Vagina (tissue), 2 donors: Measurements from ENCODE around the gene GRIK5. TPM values are rescaled to one million over a fixed set of nuclear protein-coding genes. Genes with fewer than 3 reads are reported as not detected.
"Not testable (repeated sequence)": the region's sequence is repeated elsewhere in the genome, so short reads cannot be mapped to it uniquely, and the experiment has no call there.

ENCODE experiments used
- DNase-seq, 2 donors: peaks; one replicate each; pipeline ENCODE4 v3.0.0-alpha.2; 2017; ENCODE audit errors: extremely low spot score in 2 of 2
- H3K27ac ChIP-seq: fragments of 200-600 bp; sonication (generic); one replicate; pipeline ENCODE4 v1.5.1; 2019
- H3K27me3 ChIP-seq: fragments of 200-600 bp; sonication (generic); one replicate; pipeline ENCODE4 v1.5.1; 2019
- H3K36me3 ChIP-seq, 2 donors: fragments of 200-600 bp; sonication (generic); one replicate each; pipeline ENCODE4 v1.5.1; 2017 to 2019
- H3K4me1 ChIP-seq: fragments of 200-600 bp; sonication (generic); one replicate; pipeline ENCODE4 v1.5.1; 2019
- H3K4me3 ChIP-seq, 2 donors: fragments of 200-600 bp; sonication (generic); 1 replicate in 1 of 2; 2 replicates in 1 of 2; pipeline ENCODE4 v1.5.1; 2016 to 2019
- H3K9me3 ChIP-seq: fragments of 200-600 bp; sonication (generic); one replicate; pipeline ENCODE4 v1.5.1; 2019
- POLR2A ChIP-seq, 2 donors: fragments of 450-650 bp; IDR thresholded peaks; one replicate each; pipeline ENCODE4 v1.6.1; 2017; ENCODE audit warnings: antibody characterized with exemption in 2 of 2, mild to moderate bottlenecking in 2 of 2, moderate library complexity in 2 of 2
- POLR2AphosphoS5 ChIP-seq, 2 donors: sonication (generic); formaldehyde crosslinking; IDR thresholded peaks; one replicate each; pipeline ENCODE4 v1.9.0; 2017; ENCODE audit warnings: antibody characterized with exemption in 2 of 2, mild to moderate bottlenecking in 2 of 2, low read depth in 1 of 2; ENCODE audit not compliant: insufficient read depth in 1 of 2
- intact Hi-C: fragments of 100-400 bp; cut with DNase I; formaldehyde crosslinking; loops from one replicate; pipeline ENCODE4 v1.15.1; 2023
- total RNA-seq: library from RNA; depleted of rRNA; stranded (reverse); fragments of >200 nt; gene quantifications from one replicate; pipeline ENCODE4 v1.2.3, GENCODE V29; 2016
- TF ChIP-seq, protein P1 (sequence below), 3 experiments: fragments of 450-650 bp in 2 of 3; fragments of 200-600 bp in 1 of 3; sonication (generic) in 1 of 3; IDR thresholded peaks; one replicate each; pipeline ENCODE4 v1.5.1; 2017 to 2019; ENCODE audit warnings: antibody characterized with exemption in 3 of 3, mild to moderate bottlenecking in 2 of 3, moderate library complexity in 2 of 3

The GRIK5 gene
- total RNA-seq, 1 donor from 2014 or later: 2.5 TPM

DNA sequence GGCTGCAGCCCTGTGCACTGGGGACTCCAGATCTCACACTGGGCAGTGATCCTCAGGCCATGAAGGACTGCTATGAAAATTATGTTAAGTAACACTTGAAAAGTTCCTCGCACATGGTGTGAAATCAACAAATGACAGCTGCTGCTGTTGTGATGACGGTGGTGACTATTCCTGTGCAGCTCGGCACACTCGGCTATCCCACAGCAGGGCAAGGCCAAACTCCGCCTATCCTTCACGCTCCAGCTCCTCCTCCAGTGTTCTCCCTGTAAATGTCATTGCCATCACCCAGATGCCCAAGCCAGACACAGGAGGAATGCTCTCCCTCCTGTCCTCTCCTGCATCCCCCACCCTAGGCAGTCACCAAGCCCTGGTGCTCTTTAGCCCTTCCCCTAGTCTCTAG, 31.3 kb downstream of the GRIK5 start:
- Histone ChIP-seq H3K36me3 (no peaks in the 10 kb centered on the region), H3K27ac (no peak overlapping the region), H3K4me3 (no peak overlapping the region), H3K27me3 (no peaks in the 10 kb centered on the region), H3K4me1 (no peaks in the 10 kb centered on the region), H3K9me3 (no peaks in the 10 kb centered on the region)
- DNase-seq: no peak
- TF ChIP-seq POLR2A (IDR thresholded peaks at IDR 0.05) (no peak), POLR2AphosphoS5 (IDR thresholded peaks at IDR 0.05; ENCODE audit: insufficient read depth in 1 of 2, low read depth in 1 of 2) (no peak)
- TF ChIP-seq, protein P1, sequence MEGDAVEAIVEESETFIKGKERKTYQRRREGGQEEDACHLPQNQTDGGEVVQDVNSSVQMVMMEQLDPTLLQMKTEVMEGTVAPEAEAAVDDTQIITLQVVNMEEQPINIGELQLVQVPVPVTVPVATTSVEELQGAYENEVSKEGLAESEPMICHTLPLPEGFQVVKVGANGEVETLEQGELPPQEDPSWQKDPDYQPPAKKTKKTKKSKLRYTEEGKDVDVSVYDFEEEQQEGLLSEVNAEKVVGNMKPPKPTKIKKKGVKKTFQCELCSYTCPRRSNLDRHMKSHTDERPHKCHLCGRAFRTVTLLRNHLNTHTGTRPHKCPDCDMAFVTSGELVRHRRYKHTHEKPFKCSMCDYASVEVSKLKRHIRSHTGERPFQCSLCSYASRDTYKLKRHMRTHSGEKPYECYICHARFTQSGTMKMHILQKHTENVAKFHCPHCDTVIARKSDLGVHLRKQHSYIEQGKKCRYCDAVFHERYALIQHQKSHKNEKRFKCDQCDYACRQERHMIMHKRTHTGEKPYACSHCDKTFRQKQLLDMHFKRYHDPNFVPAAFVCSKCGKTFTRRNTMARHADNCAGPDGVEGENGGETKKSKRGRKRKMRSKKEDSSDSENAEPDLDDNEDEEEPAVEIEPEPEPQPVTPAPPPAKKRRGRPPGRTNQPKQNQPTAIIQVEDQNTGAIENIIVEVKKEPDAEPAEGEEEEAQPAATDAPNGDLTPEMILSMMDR (IDR thresholded peaks at IDR 0.05): no peak
- intact Hi-C loops: no loop called here

DNA sequence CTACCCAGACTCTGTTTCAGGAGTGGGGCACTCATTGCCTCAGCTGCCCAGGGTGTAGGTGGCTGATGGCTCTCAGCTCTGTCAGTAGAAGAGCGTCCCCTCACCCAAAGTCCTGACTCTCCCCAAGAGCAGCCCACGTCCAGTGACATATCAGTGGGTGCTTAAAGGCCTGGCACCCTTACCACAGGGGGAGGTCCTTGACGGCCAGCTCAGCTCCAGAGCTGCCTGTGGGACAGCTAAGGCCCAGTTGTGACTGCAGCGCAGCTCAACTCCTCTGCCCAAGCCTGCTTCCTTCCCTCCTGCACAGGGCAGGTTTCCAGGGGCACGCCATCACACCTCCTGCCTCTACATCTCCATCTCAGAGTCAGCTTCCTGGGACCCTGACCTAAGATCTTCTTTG, 32.4 kb downstream of the GRIK5 start:
- TF ChIP-seq, protein P1 (IDR thresholded peaks at IDR 0.05): no peak
- TF ChIP-seq POLR2AphosphoS5 (IDR thresholded peaks at IDR 0.05; ENCODE audit: insufficient read depth in 1 of 2, low read depth in 1 of 2) (no peak), POLR2A (IDR thresholded peaks at IDR 0.05) (no peak)
- intact Hi-C loops: no loop called here
- H3K4me3 ChIP-seq: no peak overlapping the region
- H3K4me1 ChIP-seq: no peaks in the 10 kb centered on the region
- no peaks in the 10 kb centered on the region for H3K36me3 ChIP-seq
- H3K27ac ChIP-seq: no peak overlapping the region
- DNase-seq: no peak
- no peaks in the 10 kb centered on the region for H3K9me3 ChIP-seq
- H3K27me3 ChIP-seq: no peaks in the 10 kb centered on the region

DNA sequence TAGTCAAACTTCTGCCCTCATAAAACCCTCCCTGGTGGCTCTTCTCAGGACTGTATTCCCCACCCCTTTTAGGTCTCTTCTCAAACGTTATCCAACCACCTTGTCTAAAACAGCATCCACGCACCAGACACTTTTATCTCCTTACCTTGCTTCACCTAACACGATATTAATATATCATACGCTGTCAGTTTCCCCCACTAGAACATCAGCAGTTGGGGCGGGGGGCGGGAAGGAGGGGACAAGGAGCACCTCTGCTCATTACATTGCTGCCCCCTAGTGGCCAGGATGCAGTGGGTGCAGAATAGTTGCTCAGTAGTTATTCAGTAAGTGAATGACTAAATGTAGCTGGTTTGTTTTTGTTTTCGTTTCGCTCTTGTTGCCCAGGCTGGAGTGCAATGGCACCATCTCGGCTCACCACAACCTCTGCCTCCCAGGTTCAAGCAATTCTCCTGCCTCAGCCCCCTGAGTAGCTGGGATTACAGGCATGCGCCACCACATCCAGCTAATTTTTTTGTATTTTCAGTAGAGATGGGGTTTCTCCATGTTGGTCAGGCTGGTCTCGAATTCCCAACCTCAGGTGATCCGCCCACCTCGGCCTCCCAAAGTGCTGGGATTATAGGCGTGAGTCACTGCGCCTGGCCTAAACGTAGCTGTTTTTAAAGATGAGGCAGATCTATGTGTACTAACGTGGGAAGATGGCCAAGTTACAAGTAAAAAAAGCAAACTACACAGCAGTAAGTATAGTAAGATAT, 35.2 kb downstream of the GRIK5 start:
- H3K9me3 ChIP-seq, DNase-seq, H3K4me3 ChIP-seq, intact Hi-C loops, H3K27me3 ChIP-seq, H3K27ac ChIP-seq, H3K4me1 ChIP-seq, H3K36me3 ChIP-seq: not testable (repeated sequence)
- TF ChIP-seq, protein P1 (IDR thresholded peaks at IDR 0.05): peak in 2 of 3 experiments; percentile 43 to 53

DNA sequence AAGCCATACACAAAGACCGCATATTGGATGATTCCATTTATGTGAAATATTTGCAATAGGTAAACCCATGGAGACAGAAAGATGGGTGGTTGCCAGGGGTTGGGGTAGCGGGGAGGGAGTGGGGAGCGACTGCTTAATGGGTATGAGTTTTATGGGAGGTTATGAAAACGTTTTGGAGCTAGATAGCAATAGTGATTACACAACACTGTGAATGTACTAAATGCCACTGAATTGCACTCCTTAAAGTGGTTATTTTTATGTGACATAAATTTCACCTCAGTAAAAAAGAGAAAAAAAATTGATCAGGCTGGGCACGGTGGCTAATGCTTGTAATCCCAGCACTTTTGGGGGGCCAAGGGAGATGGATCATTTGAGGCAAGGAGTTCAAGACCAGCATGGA, 36.6 kb downstream of the GRIK5 start:
- Histone ChIP-seq H3K9me3 (no peaks in the 10 kb centered on the region), H3K27ac (no peak overlapping the region), H3K4me3 (no peak overlapping the region), H3K4me1 (no peaks in the 10 kb centered on the region), H3K36me3 (no peaks in the 10 kb centered on the region), H3K27me3 (no peaks in the 10 kb centered on the region)
- TF ChIP-seq, protein P1 (IDR thresholded peaks at IDR 0.05): no peak
- TF ChIP-seq POLR2A (IDR thresholded peaks at IDR 0.05) (no peak), POLR2AphosphoS5 (IDR thresholded peaks at IDR 0.05; ENCODE audit: insufficient read depth in 1 of 2, low read depth in 1 of 2) (no peak)
- DNase-seq: no peak
- intact Hi-C loops: no loop called here

DNA sequence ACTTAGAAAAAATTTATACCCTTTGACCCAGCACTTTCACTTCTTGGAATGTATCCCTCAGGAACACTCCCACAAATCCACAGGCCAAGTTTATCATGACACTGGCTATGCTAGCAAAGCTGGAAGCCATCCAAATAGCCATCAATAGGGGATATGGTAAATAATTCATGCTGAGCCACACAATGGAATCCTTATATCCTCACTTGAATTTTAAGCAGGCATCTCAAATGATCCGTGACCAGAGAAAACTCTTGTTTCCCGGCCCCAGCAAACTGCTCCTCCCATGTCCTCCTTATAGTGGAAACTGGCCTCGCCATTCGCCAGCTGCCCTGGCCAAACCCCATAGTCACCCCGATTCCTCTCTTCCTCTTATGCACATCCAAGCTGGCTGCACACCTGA, 37.6 kb downstream of the GRIK5 start:
- Histone ChIP-seq H3K4me3 (no peak overlapping the region), H3K4me1 (no peaks in the 10 kb centered on the region), H3K27me3 (no peaks in the 10 kb centered on the region), H3K27ac (no peak overlapping the region), H3K36me3 (no peaks in the 10 kb centered on the region), H3K9me3 (no peaks in the 10 kb centered on the region)
- intact Hi-C loops: no loop called here
- TF ChIP-seq POLR2A (IDR thresholded peaks at IDR 0.05): no peak
- TF ChIP-seq POLR2AphosphoS5 (IDR thresholded peaks at IDR 0.05; ENCODE audit: insufficient read depth in 1 of 2, low read depth in 1 of 2): no peak
- TF ChIP-seq, protein P1 (IDR thresholded peaks at IDR 0.05): no peak
- DNase-seq: no peak
